ENCODE measurements around the gene RPUSD4. TPM values are rescaled to one million over a fixed set of nuclear protein-coding genes. Genes with fewer than 3 reads are reported as not detected.

Gene RPUSD4
- total and polyA plus RNA-seq, 4 donors = 14.5 to 24.0 (median 20.8) TPM

DNA sequence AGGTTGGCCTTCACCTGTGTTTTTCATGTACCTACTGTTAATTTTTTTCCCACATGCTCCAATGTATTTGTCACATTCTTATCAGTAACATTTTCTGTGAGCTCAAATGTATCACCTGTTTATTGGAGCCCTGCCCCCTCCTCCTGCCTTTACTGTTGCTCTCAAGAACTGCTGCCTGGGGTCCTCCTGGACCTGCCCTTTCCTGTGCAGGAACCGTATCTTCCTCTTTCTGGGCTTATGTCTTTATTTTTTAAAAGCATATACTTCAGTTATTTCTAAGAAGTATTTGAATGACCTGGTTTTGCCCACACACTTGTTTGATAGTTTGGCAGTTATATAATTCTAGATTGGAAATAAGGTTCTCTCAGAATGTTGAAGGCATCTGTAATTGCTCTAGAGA, 6.0 kb upstream of the RPUSD4 start:
- no peak overlapping the region for H3K27ac ChIP-seq (ENCODE audit: low read depth in 1 of 2, low read length in 2 of 2)
- H3K4me1 ChIP-seq (ENCODE audit: control insufficient read depth in 1 of 2, insufficient read depth in 2 of 2, low read length in 2 of 2) = peaks cover 0 to 5% of the 10 kb centered on the region in 2 donors
- no peak overlapping the region for H3K4me3 ChIP-seq (ENCODE audit: low read length in 2 of 2)
- ATAC-seq (ENCODE audit: low FRiP score) (no peak), DNase-seq (no peak)
- H3K9me3 ChIP-seq (ENCODE audit: control insufficient read depth, low read length) = no peaks in the 10 kb centered on the region
- H3K36me3 ChIP-seq (ENCODE audit: control insufficient read depth in 1 of 2, insufficient read depth in 2 of 2, low read length in 1 of 2) = no peaks in the 10 kb centered on the region
- H3K27me3 ChIP-seq (ENCODE audit: control insufficient read depth in 1 of 2, insufficient read depth in 2 of 2, low read length in 1 of 2) = no peaks in the 10 kb centered on the region
- 80 to 84% methylated on average over 1 of the region's 1 CpG for WGBS, 2 donors
- intact Hi-C loops (cut with DNase I) = loop anchor here in 1 of 2 donors (10.0 kb wide), 1 partner anchor 623 kb away; the partner anchor contains the start of gene STT3A

DNA sequence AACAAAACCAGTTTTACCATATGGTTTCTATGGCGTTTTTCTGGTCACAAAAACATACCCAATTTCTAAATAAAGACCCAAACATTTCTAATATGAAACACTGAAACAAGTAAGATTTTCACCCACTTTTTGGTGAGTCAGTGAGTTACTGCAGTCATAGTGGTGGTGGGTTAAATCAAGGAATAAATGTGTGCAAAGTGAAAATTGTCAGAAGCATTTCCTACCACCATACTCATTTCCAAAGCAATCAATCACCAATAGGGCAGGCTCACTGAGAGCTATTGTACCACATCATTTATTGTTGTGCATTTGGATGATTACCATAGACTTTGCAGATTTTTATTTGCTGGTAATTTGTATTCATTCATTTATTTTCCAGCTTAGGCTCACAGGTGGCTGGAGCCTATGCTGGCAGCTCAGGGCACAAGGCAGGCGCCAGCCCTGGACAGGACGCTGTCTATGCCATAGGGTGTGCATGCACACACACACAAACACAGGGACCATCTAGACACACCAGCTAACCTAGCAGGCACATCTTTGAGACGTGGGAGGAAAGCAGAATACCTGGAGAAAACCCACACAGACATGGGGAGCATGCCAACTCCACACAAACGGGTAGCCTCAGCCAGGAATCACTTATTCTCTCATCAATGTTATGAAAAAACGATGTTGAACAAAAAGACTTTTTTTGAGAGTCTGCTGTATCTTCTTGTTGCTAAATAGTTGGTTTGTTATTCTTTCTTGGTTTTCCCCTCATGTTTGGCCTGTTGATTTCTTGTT, 5.3 kb upstream of the RPUSD4 start:
- DNase-seq (no peak), ATAC-seq (ENCODE audit: low FRiP score) (no peak)
- H3K27me3 ChIP-seq (ENCODE audit: control insufficient read depth in 1 of 2, insufficient read depth in 2 of 2, low read length in 1 of 2) = no peaks in the 10 kb centered on the region
- WGBS, 2 donors = 70 to 83% methylated on average over 6 of the region's 6 CpGs
- no peaks in the 10 kb centered on the region for H3K36me3 ChIP-seq (ENCODE audit: control insufficient read depth in 1 of 2, insufficient read depth in 2 of 2, low read length in 1 of 2)
- H3K4me3 ChIP-seq (ENCODE audit: low read length in 2 of 2) = no peak overlapping the region
- no peaks in the 10 kb centered on the region for H3K9me3 ChIP-seq (ENCODE audit: control insufficient read depth, low read length)
- H3K4me1 ChIP-seq (ENCODE audit: control insufficient read depth in 1 of 2, insufficient read depth in 2 of 2, low read length in 2 of 2) = peaks cover 0 to 6% of the 10 kb centered on the region in 2 donors
- no peak overlapping the region for H3K27ac ChIP-seq (ENCODE audit: low read depth in 1 of 2, low read length in 2 of 2)
- intact Hi-C loops (cut with DNase I) = loop anchor here in 1 of 2 donors (10.0 kb wide), 1 partner anchor 622 kb away; the partner anchor contains the start of gene STT3A

DNA sequence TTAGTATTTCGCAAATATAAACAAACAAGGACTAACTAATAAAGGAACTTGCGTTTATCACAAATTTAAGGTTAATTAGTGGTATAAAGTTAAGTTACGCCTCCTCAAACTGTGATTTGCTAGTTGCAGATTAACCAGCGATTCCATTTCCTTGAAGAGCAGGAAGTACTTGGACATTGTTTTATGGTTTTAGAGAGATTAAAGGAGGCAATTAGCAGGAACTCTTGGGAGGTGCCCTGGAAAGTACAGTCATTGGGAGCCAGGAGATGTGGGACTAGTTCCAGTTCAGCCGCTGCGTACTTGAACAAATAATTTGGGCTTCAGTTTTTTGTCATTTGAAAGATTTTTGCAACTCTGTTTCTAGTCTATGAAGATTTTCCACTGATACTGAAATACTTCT, 3.4 kb upstream of the RPUSD4 start:
- no peak overlapping the region for H3K4me3 ChIP-seq (ENCODE audit: low read length in 2 of 2)
- 60 to 69% methylated on average over 6 of the region's 6 CpGs for WGBS, 2 donors
- no peaks in the 10 kb centered on the region for H3K9me3 ChIP-seq (ENCODE audit: control insufficient read depth, low read length)
- H3K36me3 ChIP-seq (ENCODE audit: control insufficient read depth in 1 of 2, insufficient read depth in 2 of 2, low read length in 1 of 2) = no peaks in the 10 kb centered on the region
- H3K27me3 ChIP-seq (ENCODE audit: control insufficient read depth in 1 of 2, insufficient read depth in 2 of 2, low read length in 1 of 2) = no peaks in the 10 kb centered on the region
- intact Hi-C loops (cut with DNase I) = loop anchor here in 1 of 2 donors (5.0 to 10.0 kb wide), 2 partner anchors 52 to 620 kb away; partner anchors contain the start of genes FOXRED1, SRPRA and STT3A
- no peak overlapping the region for H3K27ac ChIP-seq (ENCODE audit: low read depth in 1 of 2, low read length in 2 of 2)
- H3K4me1 ChIP-seq (ENCODE audit: control insufficient read depth in 1 of 2, insufficient read depth in 2 of 2, low read length in 2 of 2) = peaks cover 0 to 6% of the 10 kb centered on the region in 2 donors
- DNase-seq (no peak), ATAC-seq (ENCODE audit: low FRiP score) (no peak)

DNA sequence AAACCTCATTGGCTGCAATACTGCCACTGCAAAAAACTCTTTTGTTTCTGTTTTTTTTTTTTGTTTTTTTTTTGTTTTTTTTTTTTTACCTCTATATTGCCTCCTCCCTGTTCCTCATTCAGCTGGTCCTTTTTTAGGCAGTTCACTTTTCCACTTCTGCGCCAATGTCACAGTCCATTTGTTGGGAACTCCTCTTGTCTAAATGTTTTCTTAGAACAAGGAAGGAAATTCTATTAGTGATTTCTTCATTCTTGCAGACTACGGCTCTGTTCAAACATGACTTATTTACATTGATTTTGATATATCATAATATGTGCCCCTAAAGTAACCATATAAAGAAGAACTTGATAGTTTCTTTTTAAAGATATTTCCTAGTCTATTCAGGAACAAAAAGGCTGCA, 3.0 kb upstream of the RPUSD4 start:
- ATAC-seq (ENCODE audit: low FRiP score) (no peak), DNase-seq (no peak)
- Histone ChIP-seq H3K36me3 (ENCODE audit: control insufficient read depth in 1 of 2, insufficient read depth in 2 of 2, low read length in 1 of 2) (no peaks in the 10 kb centered on the region), H3K4me1 (ENCODE audit: control insufficient read depth in 1 of 2, insufficient read depth in 2 of 2, low read length in 2 of 2) (peaks cover 0 to 6% of the 10 kb centered on the region in 2 donors), H3K27ac (ENCODE audit: low read depth in 1 of 2, low read length in 2 of 2) (no peak overlapping the region), H3K27me3 (ENCODE audit: control insufficient read depth in 1 of 2, insufficient read depth in 2 of 2, low read length in 1 of 2) (no peaks in the 10 kb centered on the region), H3K9me3 (ENCODE audit: control insufficient read depth, low read length) (no peaks in the 10 kb centered on the region), H3K4me3 (ENCODE audit: low read length in 2 of 2) (no peak overlapping the region)
- 60 to 87% methylated on average over 2 of the region's 2 CpGs for WGBS, 2 donors
- intact Hi-C loops (cut with DNase I) = loop anchor here in 1 of 2 donors (5.0 to 10.0 kb wide), 2 partner anchors 53 to 620 kb away; partner anchors contain the start of genes FOXRED1, SRPRA and STT3A

DNA sequence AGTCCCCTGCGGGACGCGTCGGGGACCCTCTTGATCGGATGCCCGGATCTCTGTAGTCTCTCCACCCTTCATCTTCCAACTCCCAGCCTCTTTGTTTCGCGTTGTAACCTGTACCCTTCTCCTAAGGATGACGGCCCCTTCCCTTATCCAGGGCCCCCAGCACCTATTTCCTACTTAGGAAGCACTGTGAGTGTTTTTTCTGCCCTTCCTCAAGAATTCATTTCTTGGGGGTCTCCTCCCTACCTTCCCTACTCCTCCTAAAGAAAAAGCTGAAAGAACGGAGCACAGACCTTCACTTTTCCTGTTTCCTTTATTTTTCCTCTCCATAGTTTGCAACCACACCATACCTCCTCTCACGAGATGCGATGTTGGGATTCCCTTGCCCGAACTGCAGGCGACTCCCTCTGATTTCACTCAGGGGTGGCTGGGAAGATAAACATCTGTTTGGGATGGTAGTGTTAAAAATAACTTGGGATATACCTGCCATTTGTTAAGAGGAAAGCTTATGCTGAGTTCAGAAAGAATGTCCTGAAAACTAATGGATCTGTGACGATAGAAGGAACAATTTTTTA, 725 bp upstream of the RPUSD4 start:
- DNase-seq (no peak), ATAC-seq (ENCODE audit: low FRiP score) (no peak)
- peaks cover 0 to 6% of the 10 kb centered on the region in 2 donors for H3K4me1 ChIP-seq (ENCODE audit: control insufficient read depth in 1 of 2, insufficient read depth in 2 of 2, low read length in 2 of 2)
- H3K36me3 ChIP-seq (ENCODE audit: control insufficient read depth in 1 of 2, insufficient read depth in 2 of 2, low read length in 1 of 2) = no peaks in the 10 kb centered on the region
- H3K4me3 ChIP-seq (ENCODE audit: low read length in 2 of 2) = peak overlapping the region; percentile 28 to 67
- intact Hi-C loops (cut with DNase I) = loop anchor here in 1 of 2 donors (5.0 to 10.0 kb wide), 2 partner anchors 55 to 617 kb away; partner anchors contain the start of genes FOXRED1, SRPRA and STT3A
- no peak overlapping the region for H3K27ac ChIP-seq (ENCODE audit: low read depth in 1 of 2, low read length in 2 of 2)
- H3K9me3 ChIP-seq (ENCODE audit: control insufficient read depth, low read length) = no peaks in the 10 kb centered on the region
- WGBS, 2 donors = 0 to 1% methylated on average over 15 of the region's 15 CpGs
- no peaks in the 10 kb centered on the region for H3K27me3 ChIP-seq (ENCODE audit: control insufficient read depth in 1 of 2, insufficient read depth in 2 of 2, low read length in 1 of 2)

DNA sequence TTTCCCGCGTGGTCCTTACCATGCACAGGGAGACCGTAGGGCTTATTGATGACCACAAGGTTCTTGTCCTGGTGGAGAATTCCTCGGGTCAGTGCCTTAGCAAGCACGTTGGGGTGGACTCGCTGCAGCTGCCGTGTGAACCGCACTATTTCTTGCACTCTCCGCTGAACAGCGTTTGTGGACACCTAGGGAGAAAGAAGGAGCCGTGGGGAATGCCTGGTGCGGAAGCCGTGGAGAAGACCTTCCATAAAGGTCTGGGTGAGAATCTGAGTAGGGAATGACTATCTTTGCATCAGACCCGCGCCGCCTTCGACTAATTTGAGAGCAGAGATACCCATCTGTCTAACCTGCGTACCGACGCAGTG, 597 bp downstream of the RPUSD4 start:
- intact Hi-C loops (cut with DNase I) = loop anchor here in 1 of 2 donors (2.0 to 10.0 kb wide), 3 partner anchors 56 to 616 kb away; partner anchors contain the start of genes CDON, FOXRED1, SRPRA and STT3A

DNA sequence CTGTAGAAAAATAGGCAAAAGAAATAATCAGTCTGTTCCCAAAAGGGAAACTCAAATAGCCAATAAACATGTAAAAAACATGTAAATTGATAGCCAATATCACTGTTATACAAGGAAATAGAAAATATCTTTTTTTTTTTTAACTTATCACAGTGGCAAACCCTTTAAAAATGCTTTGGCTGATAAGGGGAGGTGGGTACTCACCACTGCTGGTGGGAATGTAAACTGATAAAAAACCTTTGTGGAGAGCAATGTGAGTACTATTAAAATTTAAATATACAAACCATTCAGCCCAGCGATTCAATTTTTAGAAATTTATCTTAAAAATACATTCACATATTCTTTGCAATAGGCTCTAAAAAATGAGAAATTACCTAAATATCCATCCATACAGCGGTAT, 3.6 kb downstream of the RPUSD4 start:
- H3K9me3 ChIP-seq (ENCODE audit: control insufficient read depth, low read length) = no peaks in the 10 kb centered on the region
- H3K36me3 ChIP-seq (ENCODE audit: control insufficient read depth in 1 of 2, insufficient read depth in 2 of 2, low read length in 1 of 2) = peaks cover 4 to 7% of the 10 kb centered on the region in 2 donors
- WGBS, 2 donors = 93% methylated on average over 2 of the region's 2 CpGs
- no peaks in the 10 kb centered on the region for H3K27me3 ChIP-seq (ENCODE audit: control insufficient read depth in 1 of 2, insufficient read depth in 2 of 2, low read length in 1 of 2)
- ATAC-seq (ENCODE audit: low FRiP score) (no peak), DNase-seq (no peak)
- H3K27ac ChIP-seq (ENCODE audit: low read depth in 1 of 2, low read length in 2 of 2) = no peak overlapping the region
- intact Hi-C loops (cut with DNase I) = loop anchor here in 1 of 2 donors (10.0 kb wide), 1 partner anchor 143 kb away; the partner anchor contains the start of gene CDON
- H3K4me3 ChIP-seq (ENCODE audit: low read length in 2 of 2) = no peak overlapping the region
- H3K4me1 ChIP-seq (ENCODE audit: control insufficient read depth in 1 of 2, insufficient read depth in 2 of 2, low read length in 2 of 2) = peaks cover 0 to 5% of the 10 kb centered on the region in 2 donors

More for the DNA sequence above, 597 bp downstream of the RPUSD4 start:
- H3K27ac ChIP-seq (ENCODE audit: low read depth in 1 of 2, low read length in 2 of 2) = no peak overlapping the region
- no peaks in the 10 kb centered on the region for H3K9me3 ChIP-seq (ENCODE audit: control insufficient read depth, low read length)
- peaks cover 0 to 6% of the 10 kb centered on the region in 2 donors for H3K4me1 ChIP-seq (ENCODE audit: control insufficient read depth in 1 of 2, insufficient read depth in 2 of 2, low read length in 2 of 2)
- no peaks in the 10 kb centered on the region for H3K36me3 ChIP-seq (ENCODE audit: control insufficient read depth in 1 of 2, insufficient read depth in 2 of 2, low read length in 1 of 2)
- 3 to 4% methylated on average over 20 of the region's 20 CpGs for WGBS, 2 donors
- DNase-seq (no peak), ATAC-seq (ENCODE audit: low FRiP score) (no peak)
- H3K27me3 ChIP-seq (ENCODE audit: control insufficient read depth in 1 of 2, insufficient read depth in 2 of 2, low read length in 1 of 2) = no peaks in the 10 kb centered on the region
- peak overlapping the region; percentile 73 to 75 for H3K4me3 ChIP-seq (ENCODE audit: low read length in 2 of 2)

DNA sequence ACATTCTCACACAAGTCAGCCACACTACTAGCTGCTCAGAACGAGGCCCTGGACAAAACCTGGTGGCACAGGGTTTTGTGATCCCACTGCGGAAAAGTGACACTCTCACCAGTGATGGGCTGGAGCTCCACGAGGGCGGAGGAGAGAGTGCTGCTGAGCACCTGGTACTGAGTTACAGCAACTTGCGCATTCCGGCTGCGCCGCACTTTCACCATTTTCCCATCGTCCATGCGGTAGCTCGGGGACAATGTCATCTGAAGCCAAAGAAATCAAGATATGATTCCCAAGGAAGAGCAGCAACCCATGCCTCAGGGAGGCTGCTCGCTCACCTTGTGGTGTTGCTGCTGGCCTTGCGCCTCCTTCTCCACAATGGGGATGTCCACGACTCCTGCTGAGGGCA, 6.1 kb downstream of the RPUSD4 start:
- ATAC-seq (ENCODE audit: low FRiP score) = no peak
- Histone ChIP-seq H3K4me3 (ENCODE audit: low read length in 2 of 2) (no peak overlapping the region), H3K9me3 (ENCODE audit: control insufficient read depth, low read length) (no peaks in the 10 kb centered on the region), H3K27me3 (ENCODE audit: control insufficient read depth in 1 of 2, insufficient read depth in 2 of 2, low read length in 1 of 2) (no peaks in the 10 kb centered on the region), H3K27ac (ENCODE audit: low read depth in 1 of 2, low read length in 2 of 2) (no peak overlapping the region), H3K4me1 (ENCODE audit: control insufficient read depth in 1 of 2, insufficient read depth in 2 of 2, low read length in 2 of 2) (no peaks in the 10 kb centered on the region), H3K36me3 (ENCODE audit: control insufficient read depth in 1 of 2, insufficient read depth in 2 of 2, low read length in 1 of 2) (peaks cover 6 to 7% of the 10 kb centered on the region in 2 donors)
- peak in 1 of 2 donors; percentile 48 for DNase-seq
- 94 to 96% methylated on average over 14 of the region's 14 CpGs for WGBS, 2 donors
- intact Hi-C loops (cut with DNase I) = loop anchor here in 1 of 2 donors (10.0 kb wide), 1 partner anchor 141 kb away; the partner anchor contains the start of gene CDON
